Spleen (tissue), 11 donors: ENCODE data around the gene IHH. TPM values are rescaled to one million over a fixed set of nuclear protein-coding genes. Genes with fewer than 3 reads are reported as not detected.
A peak's percentile ranks its signal among the peaks of the same experiment; 100 is the strongest.

Experiments used
- DNase-seq: peaks from one replicate; pipeline ENCODE4 v3.0.0-alpha.2; 2020
- H3K27ac ChIP-seq, 8 donors: fragments of 200-600 bp; sonication (generic) in 7 of 8; 1 replicate in 4 of 8; 2 replicates in 4 of 8; pipeline versions ENCODE4 v1.5.0 to v1.8.0; 2016 to 2021; ENCODE audit warnings: inconsistent platforms in 4 of 8, mild to moderate bottlenecking in 4 of 8, moderate library complexity in 1 of 8
- H3K27me3 ChIP-seq, 7 donors: fragments of 200-600 bp; sonication (generic) in 6 of 7; replicated peaks in 1 of 7; 1 replicate in 4 of 7; 2 replicates in 3 of 7; pipeline versions ENCODE4 v1.5.0 to v1.8.0; 2016 to 2021; ENCODE audit warnings: inconsistent platforms in 3 of 7, mild to moderate bottlenecking in 1 of 7
- H3K36me3 ChIP-seq, 6 donors: fragments of 200-600 bp; sonication (generic) in 5 of 6; 1 replicate in 4 of 6; 2 replicates in 2 of 6; pipeline versions ENCODE4 v1.5.0 to v1.8.0; 2016 to 2021; ENCODE audit warnings: inconsistent platforms in 2 of 6
- H3K4me1 ChIP-seq, 6 donors: fragments of 200-600 bp; sonication (generic) in 5 of 6; 1 replicate in 3 of 6; 2 replicates in 3 of 6; pipeline versions ENCODE4 v1.5.0 to v1.8.0; 2016 to 2021; ENCODE audit warnings: inconsistent platforms in 3 of 6
- H3K4me3 ChIP-seq, 8 donors: fragments of 200-600 bp; sonication (generic) in 7 of 8; 1 replicate in 4 of 8; 2 replicates in 4 of 8; pipeline versions ENCODE4 v1.5.0 to v1.8.0; 2016 to 2021; ENCODE audit warnings: inconsistent platforms in 4 of 8, mild to moderate bottlenecking in 4 of 8, moderate library complexity in 2 of 8
- H3K9me3 ChIP-seq, 8 donors: fragments of 200-600 bp; sonication (generic) in 7 of 8; 1 replicate in 4 of 8; 2 replicates in 4 of 8; pipeline versions ENCODE4 v1.5.0 to v1.8.0; 2016 to 2021; ENCODE audit warnings: inconsistent platforms in 4 of 8
- POLR2A ChIP-seq, 3 donors: fragments of 450-650 bp; IDR thresholded peaks; one replicate each; pipeline ENCODE4 v1.5.1; 2017; ENCODE audit warnings: antibody characterized with exemption in 3 of 3, mild to moderate bottlenecking in 1 of 3
- POLR2AphosphoS5 ChIP-seq, 3 donors: sonication (generic); formaldehyde crosslinking; IDR thresholded peaks; one replicate each; pipeline ENCODE4 v1.5.1; 2017; ENCODE audit warnings: antibody characterized with exemption in 3 of 3
- WGBS, 5 donors: extraction: QIAGEN DNeasy Blood & Tissue Kit in 3 of 5; methylation state at CpG; one replicate each; pipeline versions ENCODE4 v1.1.5 to v1.1.7; 2013 to 2018; 5-methylcytosine and 5-hydroxymethylcytosine counted together
- intact Hi-C: fragments of 100-400 bp; cut with DNase I; formaldehyde crosslinking; loops from one replicate; pipeline ENCODE4 v1.15.0; 2023; ENCODE audit warnings: low total_unique reads
- polyA plus RNA-seq, 3 donors: library from polyadenylated mRNA; stranded (reverse); fragments of 200-250 nt; gene quantifications; one replicate each; pipeline ENCODE4 v1.2.1, GENCODE V29; 2013
- total RNA-seq, 7 donors: library from RNA; depleted of rRNA in 3 of 7; stranded (reverse); fragments of >200 nt in 3 of 7; fragmentation: NEBNext Ultra II Directional in 4 of 7; extraction: Animal tissue kit (Norgen Biotek cat#: 25700) in 4 of 7; gene quantifications; one replicate each; pipeline versions ENCODE4 v1.1.0 to v1.2.1, GENCODE V29; 2016 to 2021
- TF ChIP-seq, protein P1 (sequence below), 11 experiments: fragments of 200-600 bp in 7 of 11; fragments of 450-650 bp in 4 of 11; sonication (generic) in 4 of 11; IDR thresholded peaks in 8 of 11; conservative IDR thresholded peaks in 3 of 11; 1 replicate in 7 of 11; 2 replicates in 4 of 11; pipeline versions ENCODE4 v1.4.0 to v1.8.0; 2016 to 2021; ENCODE audit warnings: antibody characterized with exemption in 11 of 11, inconsistent platforms in 4 of 11, mild to moderate bottlenecking in 1 of 11
- donor health status: healthy with polysubstance abuse.
- donor health status: DM: no; HTN: no; CAD: no; lungs with moderate emphysema.
- donor health status: DM: no; HTN: no; CAD: no.
- donor health status: Bipolar disorder and iron deficiency.
- donor health status: healthy.
- donor health status: DM: no; HTN: no; CAD: no.
- donor health status: DM: yes; HTN: yes; CAD: no.

The IHH gene
- total and polyA plus RNA-seq, 10 donors: 0.06 to 0.13 TPM; not detected in 8

DNA sequence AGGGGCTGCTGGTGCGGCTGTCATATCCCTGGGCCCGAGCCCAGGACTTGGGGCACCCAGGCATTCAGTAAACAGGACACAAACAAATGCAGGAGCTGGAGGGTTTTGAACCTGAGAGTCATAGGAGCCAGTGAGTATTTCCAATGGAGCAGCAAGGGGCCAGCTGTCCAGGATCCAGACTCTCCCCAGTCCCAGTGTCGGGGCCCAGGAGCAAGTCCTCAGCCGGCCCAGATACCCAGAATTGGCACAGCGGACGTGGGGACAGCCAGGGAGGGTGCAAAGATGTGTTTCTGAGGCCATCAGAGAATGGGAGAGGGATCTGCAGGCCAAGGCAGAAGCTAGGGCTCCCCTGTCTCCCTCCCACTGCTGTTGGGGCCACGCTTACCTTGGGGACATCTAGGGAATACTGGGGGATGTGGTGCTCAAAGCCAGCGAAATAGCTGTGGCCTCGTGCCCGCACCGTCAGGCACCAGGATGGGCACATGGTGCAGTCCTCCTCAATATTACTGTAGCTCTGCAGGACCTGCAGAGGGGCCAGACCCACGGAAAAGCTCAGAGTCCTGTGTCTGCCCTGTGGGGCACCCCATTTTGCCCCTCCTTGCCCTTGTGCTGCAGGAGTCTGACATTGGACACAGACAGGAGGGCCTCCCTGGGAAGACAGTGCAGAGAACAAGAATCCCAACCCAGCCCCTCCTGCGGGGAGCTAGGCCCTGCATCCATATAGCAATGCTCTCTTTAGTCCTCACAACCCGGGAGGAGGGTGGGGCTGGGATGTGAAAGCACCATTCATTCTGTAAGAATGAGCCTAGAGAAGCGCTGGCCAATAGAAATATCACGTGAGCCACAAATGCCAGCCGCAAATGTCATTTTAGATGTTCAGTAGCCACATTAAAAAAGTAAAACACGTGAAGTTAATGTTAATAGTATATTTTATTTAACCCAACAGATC is 34.8 kb downstream of the IHH start:
- no peak overlapping the region for H3K27ac ChIP-seq
- H3K9me3 ChIP-seq: no peaks in the 10 kb centered on the region
- H3K4me3 ChIP-seq: no peak overlapping the region
- WGBS, 5 donors: 80 to 87% (median 84%) methylated on average over 13 to 18 of the region's 18 CpGs
- H3K36me3 ChIP-seq: no peaks in the 10 kb centered on the region
- no peaks in the 10 kb centered on the region for H3K4me1 ChIP-seq
- no peak for TF ChIP-seq POLR2A (IDR thresholded peaks at IDR 0.05)
- TF ChIP-seq, protein P1, sequence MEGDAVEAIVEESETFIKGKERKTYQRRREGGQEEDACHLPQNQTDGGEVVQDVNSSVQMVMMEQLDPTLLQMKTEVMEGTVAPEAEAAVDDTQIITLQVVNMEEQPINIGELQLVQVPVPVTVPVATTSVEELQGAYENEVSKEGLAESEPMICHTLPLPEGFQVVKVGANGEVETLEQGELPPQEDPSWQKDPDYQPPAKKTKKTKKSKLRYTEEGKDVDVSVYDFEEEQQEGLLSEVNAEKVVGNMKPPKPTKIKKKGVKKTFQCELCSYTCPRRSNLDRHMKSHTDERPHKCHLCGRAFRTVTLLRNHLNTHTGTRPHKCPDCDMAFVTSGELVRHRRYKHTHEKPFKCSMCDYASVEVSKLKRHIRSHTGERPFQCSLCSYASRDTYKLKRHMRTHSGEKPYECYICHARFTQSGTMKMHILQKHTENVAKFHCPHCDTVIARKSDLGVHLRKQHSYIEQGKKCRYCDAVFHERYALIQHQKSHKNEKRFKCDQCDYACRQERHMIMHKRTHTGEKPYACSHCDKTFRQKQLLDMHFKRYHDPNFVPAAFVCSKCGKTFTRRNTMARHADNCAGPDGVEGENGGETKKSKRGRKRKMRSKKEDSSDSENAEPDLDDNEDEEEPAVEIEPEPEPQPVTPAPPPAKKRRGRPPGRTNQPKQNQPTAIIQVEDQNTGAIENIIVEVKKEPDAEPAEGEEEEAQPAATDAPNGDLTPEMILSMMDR (IDR thresholded peaks at IDR 0.05 in 8 of 11, conservative IDR thresholded peaks at IDR 0.05 in 3 of 11): no peak
- no peak for TF ChIP-seq POLR2AphosphoS5 (IDR thresholded peaks at IDR 0.05)
- intact Hi-C loops: no loop called here
- H3K27me3 ChIP-seq: peaks cover 0 to 48% (median 7%) of the 10 kb centered on the region in 7 donors
- peak; percentile 58 for DNase-seq

DNA sequence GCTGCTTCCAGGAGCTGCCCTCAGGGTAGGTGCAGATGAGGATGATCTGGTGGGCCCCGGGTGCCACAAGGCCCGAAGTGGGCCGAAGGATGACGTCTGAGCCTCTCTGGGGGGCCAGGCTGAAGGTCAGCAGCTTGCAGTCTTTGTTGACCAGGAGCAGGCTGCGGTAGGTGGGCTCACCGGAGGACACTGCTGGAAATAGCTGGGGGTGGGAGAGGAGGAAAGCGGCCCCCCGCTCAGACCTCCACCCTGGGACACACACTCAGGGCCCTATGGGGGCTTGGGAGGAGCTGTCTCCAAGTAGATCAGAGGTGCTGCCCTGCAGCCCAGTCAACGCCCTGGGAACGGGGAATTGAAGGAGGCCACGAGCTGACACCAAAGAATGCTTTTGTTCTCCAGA is 36.7 kb downstream of the IHH start:
- H3K9me3 ChIP-seq: no peaks in the 10 kb centered on the region
- H3K27me3 ChIP-seq: peaks cover 0 to 38% (median 0%) of the 10 kb centered on the region in 7 donors
- H3K4me3 ChIP-seq: no peak overlapping the region
- TF ChIP-seq POLR2A (IDR thresholded peaks at IDR 0.05): no peak
- TF ChIP-seq, protein P1 (IDR thresholded peaks at IDR 0.05 in 8 of 11, conservative IDR thresholded peaks at IDR 0.05 in 3 of 11): no peak
- no peak for TF ChIP-seq POLR2AphosphoS5 (IDR thresholded peaks at IDR 0.05)
- WGBS, 5 donors: 79 to 90% (median 82%) methylated on average over 9 to 11 of the region's 11 CpGs
- H3K4me1 ChIP-seq: no peaks in the 10 kb centered on the region
- no peaks in the 10 kb centered on the region for H3K36me3 ChIP-seq
- peak; percentile 56 for DNase-seq
- intact Hi-C loops: no loop called here
- no peak overlapping the region for H3K27ac ChIP-seq

DNA sequence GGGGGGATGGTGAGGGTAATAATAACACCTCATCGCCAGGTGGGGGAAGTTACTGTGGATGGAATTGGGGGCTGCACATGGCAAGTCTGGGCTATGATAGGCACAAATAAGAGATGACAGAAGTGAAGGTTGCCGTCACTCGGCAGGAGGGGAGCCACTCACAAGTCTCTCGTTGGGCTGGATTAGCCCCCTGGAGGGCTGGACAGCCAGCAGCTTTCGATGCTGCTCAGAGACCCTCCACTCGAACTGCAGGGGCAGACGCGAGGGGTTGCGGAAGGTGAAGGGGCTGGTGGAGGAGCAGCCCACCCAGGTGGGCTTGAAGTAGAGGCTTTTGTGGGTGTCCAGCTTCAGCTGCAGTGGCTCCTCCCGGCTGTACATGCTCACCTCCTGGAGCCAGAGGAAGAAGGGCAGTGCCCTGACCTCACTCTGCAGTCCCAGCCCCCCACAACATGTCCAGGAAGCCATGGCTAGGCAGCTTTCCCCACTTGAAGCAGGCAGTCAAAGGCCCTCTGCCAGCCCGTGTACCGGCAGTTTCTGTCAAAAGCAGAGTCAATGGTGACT is 37.6 kb downstream of the IHH start:
- H3K27me3 ChIP-seq: peaks cover 0 to 41% (median 0%) of the 10 kb centered on the region in 7 donors
- intact Hi-C loops: no loop called here
- WGBS, 5 donors: 78 to 84% (median 79%) methylated on average over 10 to 12 of the region's 12 CpGs
- no peak overlapping the region for H3K27ac ChIP-seq
- TF ChIP-seq, protein P1 (IDR thresholded peaks at IDR 0.05 in 8 of 11, conservative IDR thresholded peaks at IDR 0.05 in 3 of 11): no peak
- TF ChIP-seq POLR2A (IDR thresholded peaks at IDR 0.05): no peak
- TF ChIP-seq POLR2AphosphoS5 (IDR thresholded peaks at IDR 0.05): no peak
- H3K9me3 ChIP-seq: no peaks in the 10 kb centered on the region
- H3K4me1 ChIP-seq: no peaks in the 10 kb centered on the region
- H3K4me3 ChIP-seq: no peak overlapping the region
- peak; percentile 36 for DNase-seq
- H3K36me3 ChIP-seq: no peaks in the 10 kb centered on the region

DNA sequence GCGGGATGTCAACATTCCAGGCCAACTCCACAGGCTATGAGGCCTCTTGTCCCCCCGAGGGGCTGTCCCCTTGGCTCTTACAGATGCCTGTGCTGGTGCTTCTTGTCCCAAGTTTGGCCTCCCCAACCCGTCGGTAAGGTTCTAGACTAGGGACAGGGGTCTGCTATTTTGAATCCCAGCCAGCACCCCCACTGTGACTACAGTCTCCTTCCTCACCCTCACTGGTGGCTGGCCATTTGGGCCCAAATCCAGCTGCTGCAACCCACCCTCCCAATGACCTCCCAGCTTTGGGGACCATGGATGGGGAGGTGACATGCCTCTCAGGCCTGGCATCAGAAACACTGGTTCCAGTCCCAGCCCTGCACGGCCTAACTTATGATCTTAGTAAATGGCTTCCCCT is 38.1 kb downstream of the IHH start:
- intact Hi-C loops: no loop called here
- DNase-seq: peak; percentile 51
- WGBS, 5 donors: 74 to 90% (median 79%) methylated on average over 5 of the region's 5 CpGs

More for the DNA sequence above, 38.1 kb downstream of the IHH start:
- TF ChIP-seq POLR2AphosphoS5 (IDR thresholded peaks at IDR 0.05) (no peak), POLR2A (IDR thresholded peaks at IDR 0.05) (no peak)
- TF ChIP-seq, protein P1 (IDR thresholded peaks at IDR 0.05 in 8 of 11, conservative IDR thresholded peaks at IDR 0.05 in 3 of 11): no peak
- no peak overlapping the region for H3K27ac ChIP-seq
- no peak overlapping the region for H3K4me3 ChIP-seq
- H3K36me3 ChIP-seq: no peaks in the 10 kb centered on the region
- no peaks in the 10 kb centered on the region for H3K4me1 ChIP-seq
- H3K9me3 ChIP-seq: no peaks in the 10 kb centered on the region
- H3K27me3 ChIP-seq: peaks cover 0 to 47% (median 0%) of the 10 kb centered on the region in 7 donors
